K562 (cell line): ENCODE data around the gene GNL3. TPM values are rescaled to one million over a fixed set of nuclear protein-coding genes. Genes with fewer than 3 reads are reported as not detected.

ENCODE experiments used
- ATF3 ChIP-seq, 2 experiments: fragments of 450-650 bp in 1 of 2; sonication (generic) in 1 of 2; formaldehyde crosslinking in 1 of 2; IDR thresholded peaks in 1 of 2; conservative IDR thresholded peaks in 1 of 2; 2 replicates each; pipeline versions ENCODE4 v1.6.1 to v1.8.1; 2016 to 2023; ENCODE audit warnings: mild to moderate bottlenecking in 2 of 2, moderate library complexity in 2 of 2, inconsistent platforms in 1 of 2, missing genetic modification reagents in 1 of 2
- BRD9 ChIP-seq: fragments of 450-650 bp; IDR thresholded peaks from 2 replicates; pipeline ENCODE4 v1.6.1; 2018; ENCODE audit warnings: low read depth; ENCODE audit not compliant: partially characterized antibody
- CBX8 ChIP-seq: fragments of 200-600 bp; sonication (generic); IDR thresholded peaks from 2 replicates; pipeline ENCODE4 v1.6.1; 2012; ENCODE audit warnings: borderline replicate concordance, mixed run types, low read depth, mild to moderate bottlenecking, moderate library complexity, mixed read lengths, low read length, control low read depth, inconsistent platforms; ENCODE audit not compliant: poor library complexity, severe bottlenecking; ENCODE audit errors: extremely low read depth
- ERF ChIP-seq: fragments of 450-650 bp; formaldehyde crosslinking; IDR thresholded peaks from 2 replicates; pipeline ENCODE4 v1.4.0; 2020; ENCODE audit warnings: mild to moderate bottlenecking, mixed read lengths
- FOSL1 ChIP-seq: fragments of 200-800 bp; sonication (Bioruptor generic); conservative IDR thresholded peaks from 2 replicates; pipeline ENCODE4 v1.6.1; 2016; ENCODE audit warnings: missing genetic modification characterization, missing compliant biosample characterization
- HDAC8 ChIP-seq: fragments of 450-650 bp; IDR thresholded peaks from 2 replicates; pipeline ENCODE4 v1.6.1; 2016; ENCODE audit warnings: mild to moderate bottlenecking, missing genetic modification characterization, moderate library complexity, missing compliant biosample characterization
- ILF3 ChIP-seq: fragments of 450-650 bp; IDR thresholded peaks from 2 replicates; pipeline ENCODE4 v1.6.1; 2018; ENCODE audit warnings: antibody characterized with exemption, mild to moderate bottlenecking, moderate library complexity, borderline replicate concordance
- MAFG ChIP-seq: fragments of 450-650 bp; conservative IDR thresholded peaks from 2 replicates; pipeline ENCODE4 v1.6.1; 2016; ENCODE audit warnings: missing genetic modification characterization, missing compliant biosample characterization
- NCOR1 ChIP-seq: fragments of 450-650 bp; IDR thresholded peaks from 2 replicates; pipeline ENCODE4 v1.6.1; 2016; ENCODE audit warnings: mild to moderate bottlenecking, moderate library complexity
- PHB ChIP-seq: fragments of 250-450 bp; sonication (Bioruptor Pico); IDR thresholded peaks from 2 replicates; pipeline ENCODE4 v1.5.0; 2021
- PTBP1 ChIP-seq: fragments of 200-400 bp; formaldehyde crosslinking; IDR thresholded peaks from 2 replicates; pipeline ENCODE4 v1.6.1; 2017; ENCODE audit warnings: low read depth, low read length
- SRSF1 ChIP-seq: fragments of 200-400 bp; formaldehyde crosslinking; IDR thresholded peaks from 2 replicates; pipeline ENCODE4 v1.6.1; 2017; ENCODE audit warnings: mild to moderate bottlenecking, low read depth, low read length, moderate library complexity
- TCFL5 ChIP-seq: fragments of 250-450 bp; sonication (Bioruptor Pico); conservative IDR thresholded peaks from 2 replicates; pipeline ENCODE4 v1.6.1; 2021; ENCODE audit warnings: mild to moderate bottlenecking, moderate library complexity, matching md5 sums
- ZBTB43 ChIP-seq: sonication (generic); formaldehyde crosslinking; IDR thresholded peaks from 2 replicates; pipeline ENCODE4 v1.8.0; 2023; ENCODE audit warnings: mild to moderate bottlenecking, missing genetic modification reagents
- ZNF253 ChIP-seq: fragments of 250-450 bp; sonication (Bioruptor Pico); conservative IDR thresholded peaks from 2 replicates; pipeline ENCODE4 v1.6.1; 2021; ENCODE audit warnings: mild to moderate bottlenecking
- ZNF263 ChIP-seq: sonication (generic); formaldehyde crosslinking; IDR thresholded peaks from 2 replicates; pipeline ENCODE4 v1.8.0; 2022; ENCODE audit warnings: mild to moderate bottlenecking, missing genetic modification reagents, borderline replicate concordance
- ZNF518B ChIP-seq: fragments of 250-450 bp; sonication (Bioruptor Pico); IDR thresholded peaks from 2 replicates; pipeline ENCODE4 v1.5.0; 2021; ENCODE audit warnings: mild to moderate bottlenecking, moderate library complexity
- ZNF583 ChIP-seq: fragments of 250-450 bp; sonication (Bioruptor Pico); IDR thresholded peaks from 2 replicates; pipeline ENCODE4 v1.4.0; 2020
- polyA plus RNA-seq, 8 experiments: library from polyadenylated mRNA; depleted of rRNA in 4 of 8; stranded (reverse) in 5 of 8; unstranded in 3 of 8; fragments of >200 nt; fragmentation: Nextera tagmentation in 2 of 8; fragmentation: Illumina TruSeq in 1 of 8; extraction: Ambion mirVana in 2 of 8; extraction: Trizol in 1 of 8; gene quantifications; 2 replicates each; pipeline versions ENCODE4 v1.2.1 to v1.2.3, GENCODE V29; 2011 to 2014; ENCODE audit warnings: inconsistent platforms in 1 of 8, missing spikeins in 1 of 8
- total RNA-seq, 7 experiments: library from RNA; depleted of rRNA in 6 of 7; stranded (reverse); fragments of >200 nt in 6 of 7; fragmentation: Illumina TruSeq in 2 of 7; extraction: Trizol in 2 of 7; gene quantifications; 2 replicates each; pipeline versions ENCODE4 v1.2.1 to v1.2.3, GENCODE V29; 2011 to 2021; ENCODE audit warnings: low replicate concordance in 1 of 7
- TF ChIP-seq, protein P1 (sequence below): fragments of 450-650 bp; formaldehyde crosslinking; conservative IDR thresholded peaks from 2 replicates; pipeline ENCODE4 v1.4.0; 2022; ENCODE audit warnings: mild to moderate bottlenecking, missing genetic modification characterization

Gene GNL3
- total and polyA plus RNA-seq, 9 of the 15 experiments (the other 6 are each of a cell fraction or from before 2014, with no cell fraction given), result 132 to 313 (median 220) TPM

DNA sequence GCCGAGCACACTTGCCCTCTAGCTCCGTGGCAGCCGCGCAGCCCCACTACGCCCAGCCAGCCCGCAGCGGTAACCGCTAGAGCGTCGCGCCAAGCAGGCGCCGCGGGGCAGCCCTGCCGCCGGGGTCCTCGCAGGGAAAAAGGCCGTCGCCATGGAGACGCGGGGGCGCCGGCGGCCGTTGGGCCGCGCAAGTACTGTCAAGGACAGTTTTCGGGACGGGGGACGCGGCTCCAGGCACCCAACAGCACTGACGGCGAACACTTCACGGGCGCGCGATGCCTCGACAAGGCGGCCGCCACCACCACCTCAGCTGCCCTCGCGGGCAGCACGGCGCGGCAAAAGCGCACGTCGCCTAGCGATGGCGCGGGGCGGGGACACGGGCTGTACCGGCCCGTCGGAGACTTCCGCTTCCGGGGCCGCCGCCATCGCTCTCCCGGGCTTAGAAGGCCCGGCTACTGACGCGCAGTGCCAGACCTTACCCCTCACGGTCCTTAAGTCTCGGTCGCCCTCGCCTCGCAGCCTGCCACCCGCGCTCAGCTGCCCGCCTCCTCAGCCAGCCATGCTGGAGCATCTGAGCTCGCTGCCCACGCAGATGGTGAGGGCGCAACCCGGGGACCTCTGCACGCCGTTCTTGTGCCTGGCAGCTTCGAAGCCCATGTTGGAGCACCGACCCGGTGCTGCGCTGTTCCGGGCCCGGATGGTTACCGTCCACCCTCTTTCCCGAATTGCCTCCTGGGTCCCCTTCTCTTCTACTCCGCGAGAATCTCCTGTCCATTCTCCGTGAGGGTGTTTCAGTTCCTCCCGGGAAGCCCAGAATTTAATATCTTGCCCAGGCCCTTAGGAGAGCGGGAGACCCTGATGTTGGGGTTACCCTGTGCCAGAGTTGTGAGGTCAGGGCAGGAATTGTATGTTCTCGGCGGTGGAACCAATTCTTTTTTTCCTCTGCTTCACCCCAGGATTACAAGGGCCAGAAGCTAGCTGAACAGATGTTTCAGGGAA is 20.2 kb downstream of the GNL3 start, which contains the start of the genes GLT8D1 and SPCS1 (continued):
- TF ChIP-seq ZBTB43 (CRISPR knock-in tag) (no peak), ZNF518B (CRISPR knock-in tag) (no peak), SRSF1 (no peak), ZNF583 (CRISPR knock-in tag) (no peak), ATF3 (IDR thresholded peaks at IDR 0.05) (no peak), ATF3 (CRISPR knock-in tag; conservative IDR thresholded peaks at IDR 0.05) (no peak), HDAC8 (no peak), BRD9 (no peak), ZNF263 (CRISPR knock-in tag) (peak; percentile 25; the same call in 1 of the 2 replicates), PTBP1 (no peak), CBX8 (no peak), ZNF253 (CRISPR knock-in tag) (no peak), ERF (0 out of 2 replicates have a peak, but pooled peaks have one; percentile 20), MAFG (no peak), PHB (CRISPR knock-in tag) (no peak), TCFL5 (no peak), FOSL1 (no peak), ILF3 (no peak; the same call in 1 of the 2 replicates), NCOR1 (no peak)
- TF ChIP-seq, protein P1, sequence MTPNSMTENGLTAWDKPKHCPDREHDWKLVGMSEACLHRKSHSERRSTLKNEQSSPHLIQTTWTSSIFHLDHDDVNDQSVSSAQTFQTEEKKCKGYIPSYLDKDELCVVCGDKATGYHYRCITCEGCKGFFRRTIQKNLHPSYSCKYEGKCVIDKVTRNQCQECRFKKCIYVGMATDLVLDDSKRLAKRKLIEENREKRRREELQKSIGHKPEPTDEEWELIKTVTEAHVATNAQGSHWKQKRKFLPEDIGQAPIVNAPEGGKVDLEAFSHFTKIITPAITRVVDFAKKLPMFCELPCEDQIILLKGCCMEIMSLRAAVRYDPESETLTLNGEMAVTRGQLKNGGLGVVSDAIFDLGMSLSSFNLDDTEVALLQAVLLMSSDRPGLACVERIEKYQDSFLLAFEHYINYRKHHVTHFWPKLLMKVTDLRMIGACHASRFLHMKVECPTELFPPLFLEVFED (CRISPR knock-in tag), result no peak
